Upper lobe of right lung (tissue), 1 donor: ENCODE data around the gene HBP1. TPM values are rescaled to one million over a fixed set of nuclear protein-coding genes. Genes with fewer than 3 reads are reported as not detected.
A peak's percentile ranks its signal among the peaks of the same experiment; 100 is the strongest.

Source experiments
- ATAC-seq: fragments of 200-7000 bp; cut with Tn5 transposase; one replicate; pipeline ENCODE4 v1.9.1; 2020; ENCODE audit warnings: mild to moderate bottlenecking, moderate library complexity
- DNase-seq: peaks from one replicate; pipeline ENCODE4 v3.0.0-alpha.2; 2020
- H3K27ac ChIP-seq: fragments of 200-600 bp; one replicate; pipeline ENCODE4 v1.8.0; 2022
- H3K27me3 ChIP-seq: fragments of 200-600 bp; one replicate; pipeline ENCODE4 v1.8.0; 2022; ENCODE audit warnings: mild to moderate bottlenecking
- H3K36me3 ChIP-seq: fragments of 200-600 bp; one replicate; pipeline ENCODE4 v1.8.0; 2022
- H3K4me1 ChIP-seq: fragments of 200-600 bp; one replicate; pipeline ENCODE4 v1.8.0; 2022
- H3K4me3 ChIP-seq: fragments of 200-600 bp; one replicate; pipeline ENCODE4 v1.8.0; 2022; ENCODE audit warnings: mild to moderate bottlenecking
- H3K9me3 ChIP-seq: fragments of 200-600 bp; one replicate; pipeline ENCODE4 v1.8.0; 2022
- CTCF ChIP-seq: fragments of 200-600 bp; IDR thresholded peaks from one replicate; pipeline ENCODE4 v1.8.0; 2022; ENCODE audit warnings: antibody characterized with exemption
- intact Hi-C: fragments of 100-400 bp; cut with DNase I; formaldehyde crosslinking; loops from one replicate; pipeline ENCODE4 v1.11.0; 2022
- long read RNA-seq: library from polyadenylated mRNA; unstranded; transcript quantifications from one replicate; pipeline ENCODE4 v2.0.0, GENCODE V29; 2021
- total RNA-seq: library from RNA; stranded (reverse); fragmentation: NEBNext Ultra II Directional; extraction: Animal tissue kit (Norgen Biotek cat#: 25700); gene quantifications from one replicate; pipeline ENCODE4 v1.2.1, GENCODE V29; 2021
- donor health status: DM: no; HTN: yes; CAD: no; lungs with severe emphysema.

Gene HBP1
- 74.0 TPM for total RNA-seq
- long read RNA-seq, transcript HBP1-208 (11 exons, 2,704 nt), result major isoform, 29 of 72 reads
- long read RNA-seq, transcript HBP1-201 (11 exons, 2,829 nt), result minor isoform, 13 of 72 reads
- long read RNA-seq, partial matches to known transcripts, result 18 of 72 reads
- long read RNA-seq, other reads (novel, unspliced or antisense), result 12 of 72 reads

GRCh38 chr7:107168233-107169119 is at the start of gene HBP1:
HBP1 (plus strand) TSS chr7:107169003; CDS start chr7:107179894, 10,891 bp downstream.
- Histone ChIP-seq H3K36me3 (peaks cover 5% of the 10 kb centered on the region), H3K27ac (peak within 1 kb of the TSS; percentile 96), H3K4me1 (peaks cover 29% of the 10 kb centered on the region), H3K9me3 (no peaks in the 10 kb centered on the region), H3K27me3 (no peaks in the 10 kb centered on the region), H3K4me3 (peak within 1 kb of the TSS; percentile 71)
- TF ChIP-seq CTCF, result no peak
- intact Hi-C loops, result no loop called here
- DNase-seq (peak; percentile 98), ATAC-seq (peak; percentile 92)

- Histone ChIP-seq H3K27me3 (no peaks in the 10 kb centered on the region), H3K4me1 (no peaks in the 10 kb centered on the region), H3K27ac (no peak overlapping the region), H3K4me3 (no peak overlapping the region), H3K36me3 (no peaks in the 10 kb centered on the region), H3K9me3 (no peaks in the 10 kb centered on the region)
- TF ChIP-seq CTCF, result no peak
- intact Hi-C loops, result no loop called here
- DNase-seq, result no peak
- no peak for ATAC-seq
These were observed 49.3 kb upstream of the HBP1 start for GRCh38 chr7:107119376-107120105.

GRCh38 chr7:107122486-107122911 is 46.3 kb upstream of the HBP1 start:
- intact Hi-C loops, result no loop called here
- Histone ChIP-seq H3K27me3 (no peaks in the 10 kb centered on the region), H3K36me3 (no peaks in the 10 kb centered on the region), H3K9me3 (no peaks in the 10 kb centered on the region), H3K27ac (peak overlapping the region; percentile 24), H3K4me3 (no peak overlapping the region), H3K4me1 (no peaks in the 10 kb centered on the region)
- DNase-seq, result no peak
- ATAC-seq, result peak; percentile 55
- no peak for TF ChIP-seq CTCF

GRCh38 chr7:107123392-107123791 is 45.4 kb upstream of the HBP1 start:
- Histone ChIP-seq H3K27me3 (no peaks in the 10 kb centered on the region), H3K9me3 (no peaks in the 10 kb centered on the region), H3K36me3 (no peaks in the 10 kb centered on the region), H3K4me1 (no peaks in the 10 kb centered on the region), H3K27ac (no peak overlapping the region), H3K4me3 (no peak overlapping the region)
- TF ChIP-seq CTCF, result no peak
- DNase-seq (no peak), ATAC-seq (no peak)
- intact Hi-C loops, result no loop called here

- Histone ChIP-seq H3K27ac (no peak overlapping the region), H3K4me1 (no peaks in the 10 kb centered on the region), H3K9me3 (no peaks in the 10 kb centered on the region), H3K4me3 (no peak overlapping the region), H3K27me3 (no peaks in the 10 kb centered on the region), H3K36me3 (no peaks in the 10 kb centered on the region)
- peak; percentile 48 for ATAC-seq
- DNase-seq, result no peak
- no peak for TF ChIP-seq CTCF
- intact Hi-C loops, result no loop called here
These were observed 43.3 kb upstream of the HBP1 start for GRCh38 chr7:107125475-107125874.
